ENCODE measurements around the gene SECISBP2. TPM values are rescaled to one million over a fixed set of nuclear protein-coding genes. Genes with fewer than 3 reads are reported as not detected.
"Not testable (repeated sequence)": the region's sequence is repeated elsewhere in the genome, so short reads cannot be mapped to it uniquely, and the experiment has no call there.

The SECISBP2 gene
- total and polyA plus RNA-seq, 2 donors (not counting 1 experiment from before 2014, with no cell fraction given) = 56.6 to 124 TPM

GRCh38 chr9:89342213-89342612 lies 23.9 kb downstream of the SECISBP2 start:
- no peaks in the 10 kb centered on the region for H3K4me1 ChIP-seq (ENCODE audit: control insufficient read depth in 2 of 2, insufficient read depth in 2 of 2, low read length in 2 of 2)
- intact Hi-C loops (cut with micrococcal nuclease) = no loop called here
- CTCF ChIA-PET = interaction anchor here (0.6 kb wide), 1 partner anchor 110 kb away, joined by 3 read pairs; no protein-coding TSS in a partner anchor
- no peaks in the 10 kb centered on the region for H3K9me3 ChIP-seq (ENCODE audit: control extremely low read depth in 1 of 3, control insufficient read depth in 2 of 3, insufficient read depth in 1 of 3, low read length in 2 of 3)
- H3K36me3 ChIP-seq (replicated peaks in 1 of 2; ENCODE audit: control extremely low read depth in 1 of 2, control insufficient read depth in 1 of 2, extremely low read depth in 1 of 2, insufficient read depth in 2 of 2, low read length in 1 of 2) = peaks cover 36 to 91% of the 10 kb centered on the region in 2 experiments
- no peaks in the 10 kb centered on the region for H3K27me3 ChIP-seq (replicated peaks in 1 of 4; ENCODE audit: control extremely low read depth in 1 of 4, control insufficient read depth in 3 of 4, insufficient read depth in 4 of 4, low read length in 3 of 4)
- H3K4me3 ChIP-seq (ENCODE audit: control extremely low read depth in 1 of 5, extremely low read depth in 1 of 5, insufficient read depth in 1 of 5, low read depth in 2 of 5, low read length in 4 of 5) = no peak overlapping the region
- WGBS (ENCODE audit: insufficient coverage) = no CpG with 5 or more reads among the region's 6 CpGs
- H2AFZ ChIP-seq (ENCODE audit: insufficient read depth, low read depth, low read length, poor library complexity, severe bottlenecking) = no peak overlapping the region
- no peak overlapping the region for H3K27ac ChIP-seq (ENCODE audit: low read length in 2 of 2)
- no peaks in the 10 kb centered on the region for H3K27me3 Mint-ChIP-seq
- DNase-seq (no peak), ATAC-seq (ENCODE audit: low read depth) (no peak)
- H4K20me1 ChIP-seq (ENCODE audit: control insufficient read depth, insufficient read depth, low read length, poor library complexity, severe bottlenecking) = peaks cover 19% of the 10 kb centered on the region
- peaks cover 9% of the 10 kb centered on the region for H3K79me2 ChIP-seq (ENCODE audit: control insufficient read depth, insufficient read depth, low read length)
- H3K9ac ChIP-seq (ENCODE audit: low read length) = no peak overlapping the region
- H3K4me2 ChIP-seq (replicated peaks; ENCODE audit: low read depth, low read length, poor library complexity, severe bottlenecking) = no peak overlapping the region
- TF ChIP-seq, protein P1, sequence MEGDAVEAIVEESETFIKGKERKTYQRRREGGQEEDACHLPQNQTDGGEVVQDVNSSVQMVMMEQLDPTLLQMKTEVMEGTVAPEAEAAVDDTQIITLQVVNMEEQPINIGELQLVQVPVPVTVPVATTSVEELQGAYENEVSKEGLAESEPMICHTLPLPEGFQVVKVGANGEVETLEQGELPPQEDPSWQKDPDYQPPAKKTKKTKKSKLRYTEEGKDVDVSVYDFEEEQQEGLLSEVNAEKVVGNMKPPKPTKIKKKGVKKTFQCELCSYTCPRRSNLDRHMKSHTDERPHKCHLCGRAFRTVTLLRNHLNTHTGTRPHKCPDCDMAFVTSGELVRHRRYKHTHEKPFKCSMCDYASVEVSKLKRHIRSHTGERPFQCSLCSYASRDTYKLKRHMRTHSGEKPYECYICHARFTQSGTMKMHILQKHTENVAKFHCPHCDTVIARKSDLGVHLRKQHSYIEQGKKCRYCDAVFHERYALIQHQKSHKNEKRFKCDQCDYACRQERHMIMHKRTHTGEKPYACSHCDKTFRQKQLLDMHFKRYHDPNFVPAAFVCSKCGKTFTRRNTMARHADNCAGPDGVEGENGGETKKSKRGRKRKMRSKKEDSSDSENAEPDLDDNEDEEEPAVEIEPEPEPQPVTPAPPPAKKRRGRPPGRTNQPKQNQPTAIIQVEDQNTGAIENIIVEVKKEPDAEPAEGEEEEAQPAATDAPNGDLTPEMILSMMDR (IDR thresholded peaks at IDR 0.05) = no peak
- no peak for TF ChIP-seq EZH2 (IDR thresholded peaks at IDR 0.05; ENCODE audit: borderline replicate concordance, insufficient read depth, low read depth, low read length, poor library complexity, severe bottlenecking)
- no peak overlapping the region for H3K27ac Mint-ChIP-seq
- POLR2A ChIA-PET = no interaction called here
- H3K9me3 Mint-ChIP-seq (ENCODE audit: insufficient read depth) = no peaks in the 10 kb centered on the region
- no peaks in the 10 kb centered on the region for H3K4me1 Mint-ChIP-seq
- H3K4me3 Mint-ChIP-seq = no peak overlapping the region

DNA sequence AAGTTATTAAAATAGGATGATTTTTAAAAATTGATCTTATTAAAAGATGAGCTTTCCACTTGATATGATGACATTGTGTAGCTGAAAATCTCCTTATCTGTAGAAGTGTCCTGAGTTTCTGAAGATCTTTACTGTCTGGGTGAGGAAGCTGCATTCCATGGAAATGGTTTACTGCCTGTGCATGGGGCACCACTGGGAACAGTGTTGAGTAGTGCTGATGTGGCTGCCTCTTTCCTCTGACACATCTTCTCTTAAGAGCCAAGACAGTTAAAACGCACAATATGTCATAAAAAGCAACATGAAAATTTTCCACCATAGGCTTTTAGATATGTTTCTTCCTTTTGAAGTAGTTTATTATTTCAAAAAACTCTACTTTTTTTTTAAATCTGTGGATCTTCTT lies 24.6 kb downstream of the SECISBP2 start:
- ChIA-PET POLR2A (no interaction called here), CTCF (no interaction called here)
- WGBS (ENCODE audit: insufficient coverage) = no CpG with 5 or more reads among the region's 1 CpG
- Histone ChIP-seq H3K9me3 (ENCODE audit: control extremely low read depth in 1 of 3, control insufficient read depth in 2 of 3, insufficient read depth in 1 of 3, low read length in 2 of 3) (no peaks in the 10 kb centered on the region), H3K4me1 (ENCODE audit: control insufficient read depth in 2 of 2, insufficient read depth in 2 of 2, low read length in 2 of 2) (no peaks in the 10 kb centered on the region), H3K4me3 (ENCODE audit: control extremely low read depth in 1 of 5, extremely low read depth in 1 of 5, insufficient read depth in 1 of 5, low read depth in 2 of 5, low read length in 4 of 5) (no peak overlapping the region), H3K79me2 (ENCODE audit: control insufficient read depth, insufficient read depth, low read length) (peaks cover 9% of the 10 kb centered on the region), H3K9ac (ENCODE audit: low read length) (no peak overlapping the region), H3K4me2 (replicated peaks; ENCODE audit: low read depth, low read length, poor library complexity, severe bottlenecking) (no peak overlapping the region), H4K20me1 (ENCODE audit: control insufficient read depth, insufficient read depth, low read length, poor library complexity, severe bottlenecking) (peaks cover 19% of the 10 kb centered on the region), H3K36me3 (replicated peaks in 1 of 2; ENCODE audit: control extremely low read depth in 1 of 2, control insufficient read depth in 1 of 2, extremely low read depth in 1 of 2, insufficient read depth in 2 of 2, low read length in 1 of 2) (peaks cover 30 to 90% of the 10 kb centered on the region in 2 experiments), H2AFZ (ENCODE audit: insufficient read depth, low read depth, low read length, poor library complexity, severe bottlenecking) (no peak overlapping the region), H3K27ac (ENCODE audit: low read length in 2 of 2) (no peak overlapping the region), H3K27me3 (replicated peaks in 1 of 4; ENCODE audit: control extremely low read depth in 1 of 4, control insufficient read depth in 3 of 4, insufficient read depth in 4 of 4, low read length in 3 of 4) (no peaks in the 10 kb centered on the region)
- no peak overlapping the region for H3K27ac Mint-ChIP-seq
- intact Hi-C loops (cut with micrococcal nuclease) = no loop called here
- TF ChIP-seq EZH2 (IDR thresholded peaks at IDR 0.05; ENCODE audit: borderline replicate concordance, insufficient read depth, low read depth, low read length, poor library complexity, severe bottlenecking) = no peak
- TF ChIP-seq, protein P1 (IDR thresholded peaks at IDR 0.05) = no peak
- no peaks in the 10 kb centered on the region for H3K27me3 Mint-ChIP-seq
- no peaks in the 10 kb centered on the region for H3K9me3 Mint-ChIP-seq (ENCODE audit: insufficient read depth)
- H3K4me3 Mint-ChIP-seq = no peak overlapping the region
- ATAC-seq (ENCODE audit: low read depth) (no peak), DNase-seq (no peak)
- no peaks in the 10 kb centered on the region for H3K4me1 Mint-ChIP-seq

- Histone ChIP-seq H3K36me3 (replicated peaks in 1 of 2; ENCODE audit: control extremely low read depth in 1 of 2, control insufficient read depth in 1 of 2, extremely low read depth in 1 of 2, insufficient read depth in 2 of 2, low read length in 1 of 2) (peaks cover 28 to 92% of the 10 kb centered on the region in 2 experiments), H4K20me1 (ENCODE audit: control insufficient read depth, insufficient read depth, low read length, poor library complexity, severe bottlenecking) (peaks cover 19% of the 10 kb centered on the region)
- H3K4me3 ChIP-seq (ENCODE audit: control extremely low read depth in 1 of 5, extremely low read depth in 1 of 5, insufficient read depth in 1 of 5, low read depth in 2 of 5, low read length in 4 of 5); POLR2A ChIA-PET; H3K4me1 ChIP-seq (ENCODE audit: control insufficient read depth in 2 of 2, insufficient read depth in 2 of 2, low read length in 2 of 2); H3K9me3 ChIP-seq (ENCODE audit: control extremely low read depth in 1 of 3, control insufficient read depth in 2 of 3, insufficient read depth in 1 of 3, low read length in 2 of 3); intact Hi-C loops (cut with micrococcal nuclease); H3K4me2 ChIP-seq (replicated peaks; ENCODE audit: low read depth, low read length, poor library complexity, severe bottlenecking); H3K4me3 Mint-ChIP-seq; H3K27ac Mint-ChIP-seq; H3K9me3 Mint-ChIP-seq (ENCODE audit: insufficient read depth); H3K27me3 ChIP-seq (replicated peaks in 1 of 4; ENCODE audit: control extremely low read depth in 1 of 4, control insufficient read depth in 3 of 4, insufficient read depth in 4 of 4, low read length in 3 of 4); H3K9ac ChIP-seq (ENCODE audit: low read length); ATAC-seq (ENCODE audit: low read depth); H3K4me1 Mint-ChIP-seq; H3K79me2 ChIP-seq (ENCODE audit: control insufficient read depth, insufficient read depth, low read length); H3K27ac ChIP-seq (ENCODE audit: low read length in 2 of 2); H3K27me3 Mint-ChIP-seq; H2AFZ ChIP-seq (ENCODE audit: insufficient read depth, low read depth, low read length, poor library complexity, severe bottlenecking); DNase-seq; CTCF ChIA-PET: not testable (repeated sequence)
- WGBS (ENCODE audit: insufficient coverage) = 71% methylated on average over 6 of the region's 7 CpGs
Measured at GRCh38 chr9:89343812-89344211, 25.5 kb downstream of the SECISBP2 start.
